MV-4-11 (cell line): ENCODE measurements around the gene DENND2A.
"Not testable (repeated sequence)": the region's sequence is repeated elsewhere in the genome, so short reads cannot be mapped to it uniquely, and the experiment has no call there.

ENCODE experiments used
- DNase-seq: peaks from one replicate; lab custom pipeline; 2025; lab: John Stamatoyannopoulos, UW

DENND2A gene

GRCh38 chr7:140587243-140587642 is 53.4 kb downstream of the DENND2A start:
- no peak for DNase-seq

- DNase-seq: no peak
These were observed 54.1 kb downstream of the DENND2A start for GRCh38 chr7:140586516-140586915.

- DNase-seq: no peak
These were observed 55.3 kb downstream of the DENND2A start for GRCh38 chr7:140585333-140585732.

GRCh38 chr7:140584195-140584851 is 56.3 kb downstream of the DENND2A start:
- DNase-seq: no peak

GRCh38 chr7:140581411-140581810 is 59.2 kb downstream of the DENND2A start:
- DNase-seq: no peak

- peak; percentile 1 for DNase-seq
These were observed 63.0 kb downstream of the DENND2A start for GRCh38 chr7:140577651-140578050.

GRCh38 chr7:140576589-140576988 is 64.0 kb downstream of the DENND2A start:
- DNase-seq: no peak

GRCh38 chr7:140571538-140572122 is 69.0 kb downstream of the DENND2A start:
- no peak for DNase-seq

GRCh38 chr7:140570120-140570519 is 70.5 kb downstream of the DENND2A start:
- no peak for DNase-seq

- DNase-seq: no peak
These were observed 72.4 kb downstream of the DENND2A start for GRCh38 chr7:140568021-140568813.

- not testable (repeated sequence) for DNase-seq
These were observed 74.4 kb downstream of the DENND2A start for GRCh38 chr7:140566186-140566585.

GRCh38 chr7:140565761-140566160 is 74.9 kb downstream of the DENND2A start:
- DNase-seq: not testable (repeated sequence)

- DNase-seq: no peak
These were observed 76.0 kb downstream of the DENND2A start for GRCh38 chr7:140564643-140565042.

GRCh38 chr7:140562926-140563481 is 77.6 kb downstream of the DENND2A start:
- no peak for DNase-seq

GRCh38 chr7:140559410-140559809 is 81.2 kb downstream of the DENND2A start:
- DNase-seq: no peak

GRCh38 chr7:140557809-140558518 is 82.6 kb downstream of the DENND2A start:
- no peak for DNase-seq

GRCh38 chr7:140557069-140557468 is 83.5 kb downstream of the DENND2A start:
- DNase-seq: no peak

GRCh38 chr7:140553236-140553635 is 87.4 kb downstream of the DENND2A start:
- DNase-seq: not testable (repeated sequence)

- no peak for DNase-seq
These were observed 88.4 kb downstream of the DENND2A start for GRCh38 chr7:140552240-140552679.

- no peak for DNase-seq
These were observed 89.0 kb downstream of the DENND2A start for GRCh38 chr7:140551355-140552239.

- DNase-seq: no peak
These were observed 93.7 kb downstream of the DENND2A start for GRCh38 chr7:140546947-140547346.
